ENCODE results near the gene XRCC4.

XRCC4 gene

GRCh38 chr5:83265318-83265717 is 188.0 kb downstream of the XRCC4 start (continued):
- TF ChIP-seq ZNF175 (tag by site-specific recombination; IDR thresholded peaks at IDR 0.05): no peak
- no peak for TF ChIP-seq ZBTB1 (tag by site-specific recombination; IDR thresholded peaks at IDR 0.05)
- TF ChIP-seq ZNF768 (tag by site-specific recombination; IDR thresholded peaks at IDR 0.05): no peak
- no peak for TF ChIP-seq ZFP41 (tag by site-specific recombination; IDR thresholded peaks at IDR 0.05; ENCODE audit: borderline replicate concordance)
- TF ChIP-seq ZNF707 (tag by site-specific recombination; IDR thresholded peaks at IDR 0.05): no peak
- no peak for TF ChIP-seq ZNF266 (tag by site-specific recombination; IDR thresholded peaks at IDR 0.05; ENCODE audit: low read depth)
- TF ChIP-seq ZNF843 (tag by site-specific recombination; IDR thresholded peaks at IDR 0.05): peak; percentile 98
- no peak for TF ChIP-seq ZIC2 (tag by site-specific recombination; IDR thresholded peaks at IDR 0.05)
- TF ChIP-seq ZNF324 (tag by site-specific recombination; IDR thresholded peaks at IDR 0.05): 0 out of 2 replicates have a peak, but pooled peaks have one; percentile 55
- no peak for TF ChIP-seq KLF7 (tag by site-specific recombination; IDR thresholded peaks at IDR 0.05; ENCODE audit: borderline replicate concordance)
- no peak for TF ChIP-seq ZNF837 (tag by site-specific recombination; IDR thresholded peaks at IDR 0.05)
- TF ChIP-seq ZFP3 (tag by site-specific recombination; IDR thresholded peaks at IDR 0.05; ENCODE audit: low read depth): no peak
- peak; percentile 77 for TF ChIP-seq ZNF692 (tag by site-specific recombination; IDR thresholded peaks at IDR 0.05)
- TF ChIP-seq ZNF350 (tag by site-specific recombination; IDR thresholded peaks at IDR 0.05): no peak
- peak; percentile 93 for TF ChIP-seq BCL11A (tag by site-specific recombination; IDR thresholded peaks at IDR 0.05; ENCODE audit: low read depth)
- no peak for TF ChIP-seq ZNF274 (IDR thresholded peaks at IDR 0.05; ENCODE audit: low read length)
- no peak for TF ChIP-seq ZNF274 (tag by site-specific recombination; IDR thresholded peaks at IDR 0.05; ENCODE audit: borderline replicate concordance)
- TF ChIP-seq ZNF785 (tag by site-specific recombination; IDR thresholded peaks at IDR 0.05): no peak
- TF ChIP-seq ZNF529 (tag by site-specific recombination; IDR thresholded peaks at IDR 0.05; ENCODE audit: insufficient replicate concordance): peak; percentile 37
- peak; percentile 38; the same call in 1 of the 2 replicates for TF ChIP-seq ZNF558 (tag by site-specific recombination; IDR thresholded peaks at IDR 0.05)
- TF ChIP-seq EGR2 (tag by site-specific recombination; IDR thresholded peaks at IDR 0.05; ENCODE audit: low read depth): no peak
- TF ChIP-seq ZSCAN23 (tag by site-specific recombination; IDR thresholded peaks at IDR 0.05): peak; percentile 73; the same call in 1 of the 2 replicates
- TF ChIP-seq ZBTB6 (tag by site-specific recombination; IDR thresholded peaks at IDR 0.05): no peak; the same call in 1 of the 2 replicates
- TF ChIP-seq HOXC10 (CRISPR knock-in tag; IDR thresholded peaks at IDR 0.05): no peak
- TF ChIP-seq ZBTB20 (tag by site-specific recombination; IDR thresholded peaks at IDR 0.05): no peak
- peak; percentile 93 for TF ChIP-seq ZXDB (tag by site-specific recombination; IDR thresholded peaks at IDR 0.05)
- TF ChIP-seq WT1 (tag by site-specific recombination; IDR thresholded peaks at IDR 0.05): peak; percentile 96
- TF ChIP-seq ZFP69B (tag by site-specific recombination; IDR thresholded peaks at IDR 0.05): no peak
- no peak for TF ChIP-seq BCL11B (tag by site-specific recombination; IDR thresholded peaks at IDR 0.05; ENCODE audit: low read depth)
- TF ChIP-seq ZNF639 (tag by site-specific recombination; IDR thresholded peaks at IDR 0.05): peak; percentile 70; the same call in 1 of the 2 replicates
